ENCODE data around the gene MRPL54. TPM values are rescaled to one million over a fixed set of nuclear protein-coding genes. Genes with fewer than 3 reads are reported as not detected.

Gene MRPL54
- total RNA-seq, 1 donor from 2014 or later = 53.2 TPM

GRCh38 chr19:3788996-3789778, 26.7 kb downstream of the MRPL54 start:
- H3K4me3 Mint-ChIP-seq (ENCODE audit: unreplicated experiment) = no peak overlapping the region
- no peaks in the 10 kb centered on the region for H3K36me3 Mint-ChIP-seq (ENCODE audit: unreplicated experiment)
- H3K27ac Mint-ChIP-seq (ENCODE audit: unreplicated experiment) = no peak overlapping the region
- peaks cover 7% of the 10 kb centered on the region for H3K9me3 Mint-ChIP-seq (ENCODE audit: unreplicated experiment)
- H3K27me3 Mint-ChIP-seq (ENCODE audit: unreplicated experiment) = peaks cover 44% of the 10 kb centered on the region
- TF ChIP-seq, protein P1, sequence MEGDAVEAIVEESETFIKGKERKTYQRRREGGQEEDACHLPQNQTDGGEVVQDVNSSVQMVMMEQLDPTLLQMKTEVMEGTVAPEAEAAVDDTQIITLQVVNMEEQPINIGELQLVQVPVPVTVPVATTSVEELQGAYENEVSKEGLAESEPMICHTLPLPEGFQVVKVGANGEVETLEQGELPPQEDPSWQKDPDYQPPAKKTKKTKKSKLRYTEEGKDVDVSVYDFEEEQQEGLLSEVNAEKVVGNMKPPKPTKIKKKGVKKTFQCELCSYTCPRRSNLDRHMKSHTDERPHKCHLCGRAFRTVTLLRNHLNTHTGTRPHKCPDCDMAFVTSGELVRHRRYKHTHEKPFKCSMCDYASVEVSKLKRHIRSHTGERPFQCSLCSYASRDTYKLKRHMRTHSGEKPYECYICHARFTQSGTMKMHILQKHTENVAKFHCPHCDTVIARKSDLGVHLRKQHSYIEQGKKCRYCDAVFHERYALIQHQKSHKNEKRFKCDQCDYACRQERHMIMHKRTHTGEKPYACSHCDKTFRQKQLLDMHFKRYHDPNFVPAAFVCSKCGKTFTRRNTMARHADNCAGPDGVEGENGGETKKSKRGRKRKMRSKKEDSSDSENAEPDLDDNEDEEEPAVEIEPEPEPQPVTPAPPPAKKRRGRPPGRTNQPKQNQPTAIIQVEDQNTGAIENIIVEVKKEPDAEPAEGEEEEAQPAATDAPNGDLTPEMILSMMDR (IDR thresholded peaks at IDR 0.05) = no peak
- H3K4me1 Mint-ChIP-seq (ENCODE audit: unreplicated experiment) = peaks cover 6% of the 10 kb centered on the region
- no peak for DNase-seq (ENCODE audit: extremely low spot score, unreplicated experiment)

- Mint-ChIP-seq H3K36me3 (ENCODE audit: unreplicated experiment) (no peaks in the 10 kb centered on the region), H3K4me1 (ENCODE audit: unreplicated experiment) (no peaks in the 10 kb centered on the region), H3K27me3 (ENCODE audit: unreplicated experiment) (peaks cover 36% of the 10 kb centered on the region), H3K9me3 (ENCODE audit: unreplicated experiment) (peaks cover 7% of the 10 kb centered on the region), H3K4me3 (ENCODE audit: unreplicated experiment) (no peak overlapping the region), H3K27ac (ENCODE audit: unreplicated experiment) (no peak overlapping the region)
- TF ChIP-seq, protein P1 (IDR thresholded peaks at IDR 0.05) = no peak
- no peak for DNase-seq (ENCODE audit: extremely low spot score, unreplicated experiment)
These were observed 27.8 kb downstream of the MRPL54 start for GRCh38 chr19:3790209-3790734.

- no peak overlapping the region for H3K27ac Mint-ChIP-seq (ENCODE audit: unreplicated experiment)
- H3K36me3 Mint-ChIP-seq (ENCODE audit: unreplicated experiment) = no peaks in the 10 kb centered on the region
- TF ChIP-seq, protein P1 (IDR thresholded peaks at IDR 0.05) = no peak
- H3K4me3 Mint-ChIP-seq (ENCODE audit: unreplicated experiment) = no peak overlapping the region
- no peak for DNase-seq (ENCODE audit: extremely low spot score, unreplicated experiment)
- peaks cover 33% of the 10 kb centered on the region for H3K27me3 Mint-ChIP-seq (ENCODE audit: unreplicated experiment)
- H3K9me3 Mint-ChIP-seq (ENCODE audit: unreplicated experiment) = peaks cover 7% of the 10 kb centered on the region
- H3K4me1 Mint-ChIP-seq (ENCODE audit: unreplicated experiment) = no peaks in the 10 kb centered on the region
These were observed 28.5 kb downstream of the MRPL54 start for GRCh38 chr19:3790941-3791340.

GRCh38 chr19:3792114-3792513, 29.6 kb downstream of the MRPL54 start:
- Mint-ChIP-seq H3K36me3 (ENCODE audit: unreplicated experiment) (no peaks in the 10 kb centered on the region), H3K4me3 (ENCODE audit: unreplicated experiment) (no peak overlapping the region), H3K27me3 (ENCODE audit: unreplicated experiment) (peaks cover 28% of the 10 kb centered on the region), H3K4me1 (ENCODE audit: unreplicated experiment) (no peaks in the 10 kb centered on the region), H3K27ac (ENCODE audit: unreplicated experiment) (no peak overlapping the region), H3K9me3 (ENCODE audit: unreplicated experiment) (peaks cover 14% of the 10 kb centered on the region)
- no peak for DNase-seq (ENCODE audit: extremely low spot score, unreplicated experiment)
- TF ChIP-seq, protein P1 (IDR thresholded peaks at IDR 0.05) = no peak

- TF ChIP-seq, protein P1 (IDR thresholded peaks at IDR 0.05) = no peak
- H3K4me3 Mint-ChIP-seq (ENCODE audit: unreplicated experiment) = no peak overlapping the region
- no peak for DNase-seq (ENCODE audit: extremely low spot score, unreplicated experiment)
- H3K9me3 Mint-ChIP-seq (ENCODE audit: unreplicated experiment) = peaks cover 14% of the 10 kb centered on the region
- H3K4me1 Mint-ChIP-seq (ENCODE audit: unreplicated experiment) = no peaks in the 10 kb centered on the region
- no peaks in the 10 kb centered on the region for H3K36me3 Mint-ChIP-seq (ENCODE audit: unreplicated experiment)
- peaks cover 27% of the 10 kb centered on the region for H3K27me3 Mint-ChIP-seq (ENCODE audit: unreplicated experiment)
- no peak overlapping the region for H3K27ac Mint-ChIP-seq (ENCODE audit: unreplicated experiment)
These were observed 31.3 kb downstream of the MRPL54 start for GRCh38 chr19:3793799-3794198.
